ENCODE measurements around the gene PDZD2.

GRCh38 chr5:31898036-31898632 is 259.2 kb downstream of the PDZD2 start:
- no peak for TF ChIP-seq POLR2AphosphoS5 (IDR thresholded peaks at IDR 0.05; ENCODE audit: insufficient read depth in 1 of 2, low read depth in 1 of 2)
- no peak for TF ChIP-seq CTCF (IDR thresholded peaks at IDR 0.05)

All from vagina (tissue), 2 donors.